GM10266 (cell line): ENCODE data around the gene CTNNA2.

Experiments
- DNase-seq: peaks from one replicate; pipeline ENCODE4 v3.0.0; 2012; ENCODE audit errors: extremely low spot score
- CTCF ChIP-seq: IDR thresholded peaks from 2 replicates; pipeline ENCODE4 v1.5.1; 2012; ENCODE audit warnings: mild to moderate bottlenecking, low read depth; ENCODE audit not compliant: control insufficient read depth, insufficient read depth; ENCODE audit errors: missing control alignments

Gene CTNNA2

GRCh38 chr2:80217446-80217845, 704.6 kb downstream of the CTNNA2 start:
- DNase-seq, result no peak
- TF ChIP-seq CTCF, result no peak

GRCh38 chr2:80222644-80223043, 709.8 kb downstream of the CTNNA2 start:
- no peak for DNase-seq
- no peak for TF ChIP-seq CTCF

- TF ChIP-seq CTCF, result no peak
- DNase-seq, result no peak
These were observed 718.6 kb downstream of the CTNNA2 start for GRCh38 chr2:80231421-80231820.

- no peak for TF ChIP-seq CTCF
- no peak for DNase-seq
These were observed 720.5 kb downstream of the CTNNA2 start for GRCh38 chr2:80233333-80233732.

GRCh38 chr2:80238692-80239469, 726.0 kb downstream of the CTNNA2 start:
- peak; percentile 9 for DNase-seq
- peak; percentile 58 for TF ChIP-seq CTCF

GRCh38 chr2:80242355-80242910, 729.6 kb downstream of the CTNNA2 start:
- no peak for DNase-seq
- TF ChIP-seq CTCF, result no peak

GRCh38 chr2:80244905-80245584, 732.2 kb downstream of the CTNNA2 start:
- TF ChIP-seq CTCF, result no peak
- DNase-seq, result no peak
